MM.1S (cell line): ENCODE results near the gene NXPH1.

Experiments used
- DNase-seq: peaks from one replicate; pipeline ENCODE4 v3.0.0-alpha.2; 2015
- H2AFZ ChIP-seq: fragments of 300-600 bp; sonication (generic); 2 replicates; pipeline ENCODE4 v1.6.0; 2016; ENCODE audit warnings: antibody characterized with exemption, low read length
- H3F3A ChIP-seq: fragments of 300-600 bp; sonication (generic); 2 replicates; pipeline ENCODE4 v1.6.1; 2016; ENCODE audit warnings: mild to moderate bottlenecking, antibody characterized with exemption, low read length, moderate library complexity, mixed read lengths; ENCODE audit not compliant: insufficient read depth
- H3K27ac ChIP-seq: fragments of 300-600 bp; sonication (generic); 2 replicates; pipeline ENCODE4 v1.5.1; 2016; ENCODE audit warnings: mild to moderate bottlenecking, low read length
- H3K27me3 ChIP-seq: fragments of 300-600 bp; sonication (generic); replicated peaks from 2 replicates; pipeline ENCODE4 v1.6.0; 2016; ENCODE audit warnings: low read length; ENCODE audit not compliant: insufficient read depth
- H3K36me3 ChIP-seq: fragments of 300-600 bp; sonication (generic); replicated peaks from 2 replicates; pipeline ENCODE4 v1.6.1; 2016; ENCODE audit warnings: mild to moderate bottlenecking, low read length, mixed read lengths; ENCODE audit not compliant: insufficient read depth
- H3K4me1 ChIP-seq: fragments of 300-600 bp; sonication (generic); 2 replicates; pipeline ENCODE4 v1.6.1; 2016; ENCODE audit warnings: low read length, mixed read lengths
- H3K4me2 ChIP-seq: fragments of 300-600 bp; sonication (generic); 2 replicates; pipeline ENCODE4 v1.6.0; 2016; ENCODE audit warnings: low read depth, low read length
- H3K4me3 ChIP-seq: fragments of 300-600 bp; sonication (generic); 2 replicates; pipeline ENCODE4 v1.5.1; 2016; ENCODE audit warnings: low read length, mixed read lengths
- H3K79me2 ChIP-seq: fragments of 300-600 bp; sonication (generic); 2 replicates; pipeline ENCODE4 v1.6.1; 2016; ENCODE audit warnings: mixed run types, low read length, mixed read lengths
- H3K9ac ChIP-seq: fragments of 300-600 bp; sonication (generic); 2 replicates; pipeline ENCODE4 v1.6.1; 2016; ENCODE audit warnings: low read length, mixed read lengths
- H3K9me2 ChIP-seq: fragments of 300-600 bp; sonication (generic); replicated peaks from 2 replicates; pipeline ENCODE4 v1.6.1; 2016; ENCODE audit warnings: mild to moderate bottlenecking, low read length, mixed read lengths; ENCODE audit not compliant: insufficient read depth
- H3K9me3 ChIP-seq: fragments of 300-600 bp; sonication (generic); replicated peaks from 2 replicates; pipeline ENCODE4 v1.6.1; 2016; ENCODE audit warnings: mild to moderate bottlenecking, low read length, mixed read lengths; ENCODE audit not compliant: insufficient read depth
- H4K20me1 ChIP-seq: fragments of 300-600 bp; sonication (generic); 2 replicates; pipeline ENCODE4 v1.6.1; 2016; ENCODE audit warnings: mild to moderate bottlenecking, low read length, moderate library complexity, mixed read lengths; ENCODE audit not compliant: insufficient read depth
- CTCF ChIP-seq: fragments of 300-600 bp; sonication (generic); IDR thresholded peaks from 2 replicates; pipeline ENCODE4 v1.5.1; 2016; ENCODE audit warnings: antibody characterized with exemption, low read length, mixed read lengths
- EZH2 ChIP-seq: fragments of 300-600 bp; sonication (generic); optimal IDR thresholded peaks from 2 replicates; pipeline ENCODE3; 2017; ENCODE audit warnings: low read depth, mild to moderate bottlenecking, antibody characterized with exemption, low read length, mixed read lengths
- EZH2phosphoT487 ChIP-seq: fragments of 300-600 bp; sonication (generic); IDR thresholded peaks from 2 replicates; pipeline ENCODE4 v1.6.1; 2018; ENCODE audit warnings: antibody characterized with exemption, low read length

The NXPH1 gene

DNA sequence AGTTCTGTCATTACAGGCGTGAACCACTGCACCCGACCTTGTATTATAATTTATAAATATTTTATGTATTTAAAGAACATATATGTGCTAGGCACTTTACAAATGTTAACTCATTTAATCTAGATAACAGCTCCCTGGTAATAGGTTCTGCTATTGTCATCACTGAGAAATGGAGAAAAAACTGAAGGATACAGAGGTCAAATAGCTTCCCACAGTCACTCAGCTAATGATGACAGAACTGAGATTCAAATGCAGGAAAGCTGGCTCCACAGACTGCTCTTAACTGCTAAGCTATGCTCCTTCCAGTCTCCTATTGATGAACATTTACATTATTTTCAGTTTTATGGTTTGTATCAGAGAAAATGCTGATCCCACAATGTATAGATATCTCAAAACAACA lies 28.9 kb downstream of the NXPH1 start:
- no peak overlapping the region for H3K9ac ChIP-seq
- no peaks in the 10 kb centered on the region for H3K36me3 ChIP-seq
- no peak overlapping the region for H3K27ac ChIP-seq
- no peaks in the 10 kb centered on the region for H3F3A ChIP-seq
- H3K9me3 ChIP-seq = no peaks in the 10 kb centered on the region
- H2AFZ ChIP-seq = no peak overlapping the region
- H3K4me1 ChIP-seq = no peaks in the 10 kb centered on the region
- H3K4me3 ChIP-seq = no peak overlapping the region
- no peak for TF ChIP-seq EZH2
- TF ChIP-seq CTCF = no peak
- TF ChIP-seq EZH2phosphoT487 = no peak
- no peak overlapping the region for H3K4me2 ChIP-seq
- no peaks in the 10 kb centered on the region for H3K79me2 ChIP-seq
- DNase-seq = no peak
- no peaks in the 10 kb centered on the region for H4K20me1 ChIP-seq
- no peaks in the 10 kb centered on the region for H3K27me3 ChIP-seq
- H3K9me2 ChIP-seq = no peaks in the 10 kb centered on the region; the same call in 1 of the 2 replicates

DNA sequence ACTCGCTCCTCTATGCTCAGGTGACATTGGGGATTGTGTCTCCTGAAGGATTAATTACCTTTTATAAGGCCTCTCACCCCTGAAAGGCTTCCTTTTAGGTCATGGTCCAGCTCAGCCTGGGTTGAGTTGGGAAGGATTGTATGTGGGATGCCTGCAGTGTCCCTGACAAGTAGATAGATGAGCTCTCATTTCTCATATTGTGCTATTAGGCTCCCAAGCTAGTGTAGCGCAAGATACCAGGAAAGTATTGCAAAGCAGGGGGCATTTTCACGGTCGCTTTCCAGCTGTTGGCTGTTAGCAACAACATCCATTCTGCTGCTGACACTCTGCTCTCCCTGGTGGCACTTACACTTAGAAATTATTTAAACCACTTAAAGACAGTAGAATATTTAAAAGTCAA lies 31.9 kb downstream of the NXPH1 start:
- Histone ChIP-seq H3K4me1 (no peaks in the 10 kb centered on the region), H3K4me3 (no peak overlapping the region), H3K4me2 (no peak overlapping the region), H3F3A (no peaks in the 10 kb centered on the region), H3K36me3 (no peaks in the 10 kb centered on the region), H3K27ac (no peak overlapping the region), H3K9ac (no peak overlapping the region), H3K9me2 (no peaks in the 10 kb centered on the region), H3K9me3 (no peaks in the 10 kb centered on the region), H3K79me2 (no peaks in the 10 kb centered on the region), H3K27me3 (no peaks in the 10 kb centered on the region), H4K20me1 (no peaks in the 10 kb centered on the region), H2AFZ (no peak overlapping the region)
- DNase-seq = no peak
- TF ChIP-seq EZH2phosphoT487 (no peak), EZH2 (no peak), CTCF (no peak)

DNA sequence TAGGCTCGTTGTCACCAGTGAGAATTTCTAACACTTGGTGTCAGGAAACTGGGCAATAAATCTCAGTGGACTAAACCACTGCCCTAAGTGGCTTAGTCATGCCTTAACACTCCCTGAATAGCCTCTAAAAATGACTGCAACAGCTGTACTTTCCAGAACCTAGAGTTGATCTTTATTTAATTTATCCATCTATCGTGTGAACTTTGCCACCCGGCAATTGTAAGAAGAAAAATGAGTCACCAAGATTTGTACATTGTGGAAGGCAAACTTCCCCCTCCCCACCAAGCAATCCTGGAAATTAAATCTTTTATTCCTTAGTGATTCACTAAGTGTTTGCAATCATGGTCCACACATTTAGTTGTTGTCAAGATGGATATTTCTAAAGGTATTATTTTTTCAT lies 47.1 kb downstream of the NXPH1 start:
- H3K4me1 ChIP-seq = no peaks in the 10 kb centered on the region
- H3K79me2 ChIP-seq = no peaks in the 10 kb centered on the region
- H2AFZ ChIP-seq = no peak overlapping the region
- no peak overlapping the region for H3K27ac ChIP-seq
- no peak overlapping the region for H3K4me3 ChIP-seq
- H3K9me2 ChIP-seq = no peaks in the 10 kb centered on the region
- H3K9ac ChIP-seq = no peak overlapping the region
- no peak for DNase-seq
- H4K20me1 ChIP-seq = no peaks in the 10 kb centered on the region
- H3K4me2 ChIP-seq = no peak overlapping the region
- no peaks in the 10 kb centered on the region for H3K27me3 ChIP-seq
- TF ChIP-seq CTCF (no peak), EZH2 (no peak), EZH2phosphoT487 (no peak)
- no peaks in the 10 kb centered on the region for H3F3A ChIP-seq
- H3K9me3 ChIP-seq = no peaks in the 10 kb centered on the region
- no peaks in the 10 kb centered on the region for H3K36me3 ChIP-seq
